Measurements from ENCODE around the gene RASSF8. TPM values are rescaled to one million over a fixed set of nuclear protein-coding genes. Genes with fewer than 3 reads are reported as not detected.

The RASSF8 gene
- total and polyA plus RNA-seq, 2 of the 8 experiments (the other 6 are each of a cell fraction or from before 2014, with no cell fraction given), result 6.4 to 46.7 TPM

GRCh38 chr12:25924491-25925001, 33.9 kb upstream of the RASSF8 start:
- 79% methylated on average over 7 of the region's 7 CpGs; no CpG with 5 or more reads in 1 of the 2 experiments for WGBS, 2 experiments (ENCODE audit: extremely low coverage in 1 of 2, insufficient coverage in 1 of 2, insufficient read length in 1 of 2, insufficient replicate concordance in 2 of 2, low coverage in 1 of 2, low lambda C conversion rate in 2 of 2, missing lambda C conversion rate in 1 of 2)

More at GRCh38 chr12:25924491-25925001, 33.9 kb upstream of the RASSF8 start:
- H2BK15ac ChIP-seq (ENCODE audit: low read length), result no peak overlapping the region
- no peak overlapping the region for H3K4me2 ChIP-seq (ENCODE audit: insufficient read depth in 1 of 2, low read depth in 2 of 2, low read length in 2 of 2)
- no peaks in the 10 kb centered on the region for H3K27me3 ChIP-seq (replicated peaks in 1 of 4; ENCODE audit: control insufficient read depth in 3 of 4, extremely low read depth in 1 of 4, insufficient read depth in 3 of 4, low read length in 3 of 4)
- CTCF ChIA-PET (ENCODE audit: partially characterized antibody), result no interaction called here
- no peaks in the 10 kb centered on the region for H3K23me2 ChIP-seq (ENCODE audit: low read depth, low read length)
- H3K9me3 ChIP-seq (ENCODE audit: insufficient read depth in 2 of 2, low read depth in 1 of 2, low read length in 1 of 2), result no peaks in the 10 kb centered on the region
- H3K4me3 ChIP-seq (ENCODE audit: extremely low read depth in 1 of 4, insufficient read depth in 2 of 4, low read depth in 3 of 4, low read length in 4 of 4), result no peak overlapping the region
- H4K8ac ChIP-seq (ENCODE audit: extremely low read depth, insufficient read depth, low read length), result no peak overlapping the region
- no peak overlapping the region for H2BK5ac ChIP-seq (ENCODE audit: low read depth, low read length)
- no peak for FAIRE-seq
- H3K27ac ChIP-seq (ENCODE audit: low read depth, low read length), result no peak overlapping the region
- no peak overlapping the region for H2AK5ac ChIP-seq (ENCODE audit: low read depth, low read length)
- TF ChIP-seq TBP (IDR thresholded peaks at IDR 0.05; ENCODE audit: low read depth, low read length) (no peak), CEBPB (IDR thresholded peaks at IDR 0.05; ENCODE audit: low read depth, low read length) (no peak), RFX5 (IDR thresholded peaks at IDR 0.05; ENCODE audit: borderline replicate concordance, low read depth, low read length) (no peak), BCL11A (IDR thresholded peaks at IDR 0.05; ENCODE audit: low read depth in 2 of 2, low read length in 2 of 2) (no peak), TAF1 (IDR thresholded peaks at IDR 0.05; ENCODE audit: low read depth, low read length) (no peak), KDM4A (IDR thresholded peaks at IDR 0.05; ENCODE audit: low read depth, low read length, severe bottlenecking) (no peak)
- no peaks in the 10 kb centered on the region for H3K79me1 ChIP-seq (ENCODE audit: low read depth, low read length)
- DNase-seq (ENCODE audit: low read depth in 1 of 2, low spot score in 2 of 2), result no peak
- H2BK120ac ChIP-seq (replicated peaks; ENCODE audit: low read depth, low read length), result no peak overlapping the region
- H2BK20ac ChIP-seq (ENCODE audit: low read length), result no peak overlapping the region
- no peak overlapping the region for H3K14ac ChIP-seq (ENCODE audit: insufficient read length)
- POLR2A ChIA-PET (ENCODE audit: partially characterized antibody), result interaction anchor here (0.6 kb wide), 1 partner anchor 32 kb away, joined by 3 read pairs; no protein-coding TSS in a partner anchor
- no peak overlapping the region for H2BK12ac ChIP-seq (ENCODE audit: low read depth, low read length)
- H3K18ac ChIP-seq (ENCODE audit: extremely low read depth, low read length), result no peak overlapping the region
- no peak overlapping the region for H3K23ac ChIP-seq (ENCODE audit: insufficient read length)
- no peaks in the 10 kb centered on the region for H4K20me1 ChIP-seq (replicated peaks in 1 of 2; ENCODE audit: control insufficient read depth in 1 of 2, insufficient read depth in 2 of 2, low read length in 2 of 2)
- H4K91ac ChIP-seq (replicated peaks; ENCODE audit: insufficient read length, low read length), result no peak overlapping the region
- H2AFZ ChIP-seq (ENCODE audit: low read length), result no peak overlapping the region
- no peak overlapping the region for H3K4ac ChIP-seq (replicated peaks; ENCODE audit: insufficient read length, low read depth, low read length)
- H3K36me3 ChIP-seq (ENCODE audit: control insufficient read depth in 2 of 4, insufficient read depth in 4 of 4, low read length in 3 of 4), result no peaks in the 10 kb centered on the region
- no peaks in the 10 kb centered on the region for H3K79me2 ChIP-seq (ENCODE audit: control insufficient read depth in 1 of 2, insufficient read depth in 2 of 2, low read length in 2 of 2)
- H3K56ac ChIP-seq (replicated peaks; ENCODE audit: insufficient read length, low read depth, low read length), result no peak overlapping the region
- no peak overlapping the region for H3K9ac ChIP-seq (replicated peaks in 1 of 4; ENCODE audit: extremely low read depth in 1 of 4, low read depth in 3 of 4, low read length in 3 of 4)
- no peak overlapping the region for H4K5ac ChIP-seq (ENCODE audit: insufficient read length, low read depth, low read length)
- H3K4me1 ChIP-seq (replicated peaks in 1 of 4; ENCODE audit: control insufficient read depth in 3 of 4, insufficient read depth in 4 of 4, low read length in 3 of 4), result no peaks in the 10 kb centered on the region
